IMR-90 (cell line): ENCODE results near the gene PRKAG1.

Experiments
- BHLHE40 ChIP-seq: fragments of 150-350 bp; IDR thresholded peaks from 2 replicates; pipeline ENCODE4 v1.6.1; 2016; ENCODE audit warnings: mild to moderate bottlenecking, low read depth, low read length
- CEBPB ChIP-seq: IDR thresholded peaks from 2 replicates; pipeline ENCODE4 v1.6.1; 2012; ENCODE audit warnings: low read depth, low read length, improper control_type of control experiment
- CHD1 ChIP-seq: IDR thresholded peaks from 2 replicates; pipeline ENCODE4 v1.6.1; 2012; ENCODE audit warnings: low read depth, low read length, improper control_type of control experiment
- MAFK ChIP-seq: IDR thresholded peaks from 2 replicates; pipeline ENCODE4 v1.6.1; 2012; ENCODE audit warnings: low read depth, low read length, improper control_type of control experiment
- MXI1 ChIP-seq: IDR thresholded peaks from 2 replicates; pipeline ENCODE4 v1.6.1; 2012; ENCODE audit warnings: low read depth, mild to moderate bottlenecking, low read length, moderate library complexity, borderline replicate concordance
- NFE2L2 ChIP-seq: fragments of 150-350 bp; IDR thresholded peaks from 2 replicates; pipeline ENCODE4 v1.6.1; 2016; ENCODE audit warnings: low read depth, mild to moderate bottlenecking, low read length
- POLR2A ChIP-seq: IDR thresholded peaks from 2 replicates; pipeline ENCODE4 v1.6.1; 2012; ENCODE audit warnings: mild to moderate bottlenecking, low read depth, low read length
- RAD21 ChIP-seq: IDR thresholded peaks from 2 replicates; pipeline ENCODE4 v1.6.1; 2012; ENCODE audit warnings: low read length, improper control_type of control experiment
- RCOR1 ChIP-seq: IDR thresholded peaks from 2 replicates; pipeline ENCODE4 v1.6.1; 2012; ENCODE audit warnings: mild to moderate bottlenecking, low read length, improper control_type of control experiment; ENCODE audit not compliant: insufficient replicate concordance
- RFX5 ChIP-seq: IDR thresholded peaks from 2 replicates; pipeline ENCODE4 v1.8.0; 2012; ENCODE audit warnings: low read depth, mild to moderate bottlenecking, low read length, moderate library complexity
- TF ChIP-seq, protein P1 (sequence below): conservative IDR thresholded peaks from 2 replicates; pipeline ENCODE4 v1.5.1; 2012; ENCODE audit warnings: mild to moderate bottlenecking, low read depth, low read length, improper control_type of control experiment
- TF ChIP-seq, protein P2 (sequence below): fragments of 150-350 bp; IDR thresholded peaks from 2 replicates; pipeline ENCODE4 v1.6.1; 2017; ENCODE audit warnings: mild to moderate bottlenecking, antibody characterized with exemption, low read length, low read depth
- TF ChIP-seq, protein P3 (sequence below): fragments of 150-350 bp; IDR thresholded peaks from 2 replicates; pipeline ENCODE4 v1.6.1; 2016; ENCODE audit warnings: low read depth, mild to moderate bottlenecking, low read length, moderate library complexity, borderline replicate concordance

DNA sequence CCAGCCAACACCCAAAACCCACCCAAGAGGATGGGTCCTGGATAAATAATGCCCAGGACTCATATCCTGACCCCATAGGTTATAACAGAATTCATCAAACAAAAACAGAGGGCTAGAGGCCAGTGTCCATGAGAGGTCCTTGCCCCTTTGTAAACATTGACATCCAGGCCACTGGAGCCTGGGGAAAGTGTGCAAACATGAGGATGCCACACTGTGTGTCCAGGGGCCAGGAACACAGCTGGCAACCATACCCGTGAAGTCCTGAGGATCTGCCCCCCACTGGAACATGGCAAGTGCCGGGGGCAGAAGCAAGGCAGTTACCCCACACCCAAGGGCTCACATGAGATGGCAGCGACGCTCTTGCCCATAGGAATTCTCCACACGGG lies 46.2 kb upstream of the PRKAG1 start:
- TF ChIP-seq, protein P1, sequence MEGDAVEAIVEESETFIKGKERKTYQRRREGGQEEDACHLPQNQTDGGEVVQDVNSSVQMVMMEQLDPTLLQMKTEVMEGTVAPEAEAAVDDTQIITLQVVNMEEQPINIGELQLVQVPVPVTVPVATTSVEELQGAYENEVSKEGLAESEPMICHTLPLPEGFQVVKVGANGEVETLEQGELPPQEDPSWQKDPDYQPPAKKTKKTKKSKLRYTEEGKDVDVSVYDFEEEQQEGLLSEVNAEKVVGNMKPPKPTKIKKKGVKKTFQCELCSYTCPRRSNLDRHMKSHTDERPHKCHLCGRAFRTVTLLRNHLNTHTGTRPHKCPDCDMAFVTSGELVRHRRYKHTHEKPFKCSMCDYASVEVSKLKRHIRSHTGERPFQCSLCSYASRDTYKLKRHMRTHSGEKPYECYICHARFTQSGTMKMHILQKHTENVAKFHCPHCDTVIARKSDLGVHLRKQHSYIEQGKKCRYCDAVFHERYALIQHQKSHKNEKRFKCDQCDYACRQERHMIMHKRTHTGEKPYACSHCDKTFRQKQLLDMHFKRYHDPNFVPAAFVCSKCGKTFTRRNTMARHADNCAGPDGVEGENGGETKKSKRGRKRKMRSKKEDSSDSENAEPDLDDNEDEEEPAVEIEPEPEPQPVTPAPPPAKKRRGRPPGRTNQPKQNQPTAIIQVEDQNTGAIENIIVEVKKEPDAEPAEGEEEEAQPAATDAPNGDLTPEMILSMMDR, result no peak
- TF ChIP-seq POLR2A, result no peak
- TF ChIP-seq MAFK, result no peak
- no peak for TF ChIP-seq NFE2L2
- TF ChIP-seq CHD1, result no peak
- TF ChIP-seq RFX5, result no peak
- TF ChIP-seq, protein P2, sequence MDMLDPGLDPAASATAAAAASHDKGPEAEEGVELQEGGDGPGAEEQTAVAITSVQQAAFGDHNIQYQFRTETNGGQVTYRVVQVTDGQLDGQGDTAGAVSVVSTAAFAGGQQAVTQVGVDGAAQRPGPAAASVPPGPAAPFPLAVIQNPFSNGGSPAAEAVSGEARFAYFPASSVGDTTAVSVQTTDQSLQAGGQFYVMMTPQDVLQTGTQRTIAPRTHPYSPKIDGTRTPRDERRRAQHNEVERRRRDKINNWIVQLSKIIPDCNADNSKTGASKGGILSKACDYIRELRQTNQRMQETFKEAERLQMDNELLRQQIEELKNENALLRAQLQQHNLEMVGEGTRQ, result no peak
- no peak for TF ChIP-seq RAD21
- TF ChIP-seq, protein P3, sequence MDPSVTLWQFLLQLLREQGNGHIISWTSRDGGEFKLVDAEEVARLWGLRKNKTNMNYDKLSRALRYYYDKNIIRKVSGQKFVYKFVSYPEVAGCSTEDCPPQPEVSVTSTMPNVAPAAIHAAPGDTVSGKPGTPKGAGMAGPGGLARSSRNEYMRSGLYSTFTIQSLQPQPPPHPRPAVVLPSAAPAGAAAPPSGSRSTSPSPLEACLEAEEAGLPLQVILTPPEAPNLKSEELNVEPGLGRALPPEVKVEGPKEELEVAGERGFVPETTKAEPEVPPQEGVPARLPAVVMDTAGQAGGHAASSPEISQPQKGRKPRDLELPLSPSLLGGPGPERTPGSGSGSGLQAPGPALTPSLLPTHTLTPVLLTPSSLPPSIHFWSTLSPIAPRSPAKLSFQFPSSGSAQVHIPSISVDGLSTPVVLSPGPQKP, result no peak
- TF ChIP-seq CEBPB, result no peak
- TF ChIP-seq MXI1, result no peak
- TF ChIP-seq RCOR1, result no peak
- TF ChIP-seq BHLHE40, result no peak
